ENCODE measurements around the gene SYK. TPM values are rescaled to one million over a fixed set of nuclear protein-coding genes. Genes with fewer than 3 reads are reported as not detected.

The SYK gene
- total RNA-seq, 1 donor from 2014 or later, result 7.4 TPM

DNA sequence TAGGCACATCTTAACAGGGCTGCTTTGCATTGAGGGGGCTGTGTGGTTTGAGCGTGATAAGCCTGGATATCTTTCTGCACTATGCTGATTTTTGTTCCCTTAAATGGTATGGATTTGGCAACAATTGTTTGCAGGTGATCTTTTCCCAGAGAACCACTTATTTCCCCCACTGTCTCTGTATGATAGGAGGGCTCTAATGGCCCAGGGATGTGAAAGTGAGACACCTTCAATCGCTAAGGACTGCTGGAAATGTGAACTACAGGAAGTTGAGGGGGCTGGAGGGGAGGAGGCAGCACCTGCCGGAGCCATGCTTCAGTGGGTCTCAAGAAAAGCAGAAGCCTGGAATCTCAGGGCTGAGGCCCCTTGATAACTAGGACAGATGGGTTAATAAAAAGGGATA is 29.4 kb downstream of the SYK start:
- no peak for TF ChIP-seq CTCF (IDR thresholded peaks at IDR 0.05; ENCODE audit: unreplicated experiment)
- no peak overlapping the region for H3K27ac Mint-ChIP-seq
- peaks cover 6% of the 10 kb centered on the region for H3K4me1 Mint-ChIP-seq (ENCODE audit: low read depth)
- H3K36me3 Mint-ChIP-seq (ENCODE audit: insufficient read depth), result no peaks in the 10 kb centered on the region
- no peak for DNase-seq (ENCODE audit: low spot score, unreplicated experiment)
- no peaks in the 10 kb centered on the region for H3K9me3 Mint-ChIP-seq (ENCODE audit: low read depth)
- no peak overlapping the region for H3K4me3 Mint-ChIP-seq (ENCODE audit: low read depth)
- H3K27me3 Mint-ChIP-seq, result peaks cover 6% of the 10 kb centered on the region

GRCh38 chr9:90832261-90832660 is 30.6 kb downstream of the SYK start:
- H3K9me3 Mint-ChIP-seq (ENCODE audit: low read depth), result no peaks in the 10 kb centered on the region
- DNase-seq (ENCODE audit: low spot score, unreplicated experiment), result no peak
- H3K27ac Mint-ChIP-seq, result no peak overlapping the region
- no peak for TF ChIP-seq CTCF (IDR thresholded peaks at IDR 0.05; ENCODE audit: unreplicated experiment)
- no peak overlapping the region for H3K4me3 Mint-ChIP-seq (ENCODE audit: low read depth)
- peaks cover 6% of the 10 kb centered on the region for H3K4me1 Mint-ChIP-seq (ENCODE audit: low read depth)
- no peaks in the 10 kb centered on the region for H3K36me3 Mint-ChIP-seq (ENCODE audit: insufficient read depth)
- peaks cover 4% of the 10 kb centered on the region for H3K27me3 Mint-ChIP-seq

DNA sequence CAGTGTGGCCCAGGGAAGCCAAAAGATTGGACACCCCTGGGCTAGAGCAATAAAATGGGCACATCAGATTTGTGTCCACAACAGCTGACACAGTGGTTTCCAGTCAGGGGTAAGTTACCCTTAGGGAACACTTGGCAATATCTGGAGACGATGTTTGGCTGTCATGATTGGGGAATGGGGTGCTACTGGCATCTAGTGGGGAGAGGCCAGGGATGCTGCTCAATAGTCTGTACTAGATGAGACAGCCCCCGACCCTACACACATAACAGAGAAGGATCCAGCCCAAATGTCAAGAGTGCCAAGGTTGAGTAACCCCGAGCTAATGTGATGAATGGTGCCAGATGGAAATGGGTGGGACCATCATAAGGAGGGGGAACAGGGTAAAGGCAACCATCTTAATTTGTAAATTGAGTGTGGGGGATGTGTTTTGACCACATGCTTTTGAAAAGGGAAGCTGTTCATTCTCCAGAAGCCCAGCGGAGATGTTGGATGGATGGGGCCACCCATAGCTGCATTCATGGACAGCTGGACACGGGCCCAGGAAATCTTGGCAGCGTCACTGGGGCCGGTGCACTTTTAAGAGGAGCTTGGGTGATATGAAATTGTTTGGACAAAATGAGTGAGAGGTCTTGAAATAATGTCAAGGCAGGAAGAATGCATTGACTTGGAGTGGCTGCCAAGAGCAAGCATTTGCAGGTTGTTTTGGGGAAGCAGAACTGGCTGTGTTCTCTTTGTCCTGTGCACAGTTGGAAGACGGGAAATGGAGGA is 33.4 kb downstream of the SYK start:
- no peak for TF ChIP-seq CTCF (IDR thresholded peaks at IDR 0.05; ENCODE audit: unreplicated experiment)
- DNase-seq (ENCODE audit: low spot score, unreplicated experiment), result no peak
- Mint-ChIP-seq H3K9me3 (ENCODE audit: low read depth) (no peaks in the 10 kb centered on the region), H3K27ac (no peak overlapping the region), H3K4me3 (ENCODE audit: low read depth) (no peak overlapping the region), H3K36me3 (ENCODE audit: insufficient read depth) (no peaks in the 10 kb centered on the region), H3K27me3 (no peaks in the 10 kb centered on the region), H3K4me1 (ENCODE audit: low read depth) (peaks cover 6% of the 10 kb centered on the region)

GRCh38 chr9:90836411-90837080 is 34.9 kb downstream of the SYK start:
- Mint-ChIP-seq H3K27ac (no peak overlapping the region), H3K4me3 (ENCODE audit: low read depth) (no peak overlapping the region), H3K36me3 (ENCODE audit: insufficient read depth) (no peaks in the 10 kb centered on the region), H3K9me3 (ENCODE audit: low read depth) (no peaks in the 10 kb centered on the region), H3K4me1 (ENCODE audit: low read depth) (peaks cover 4% of the 10 kb centered on the region), H3K27me3 (no peaks in the 10 kb centered on the region)
- no peak for DNase-seq (ENCODE audit: low spot score, unreplicated experiment)
- TF ChIP-seq CTCF (IDR thresholded peaks at IDR 0.05; ENCODE audit: unreplicated experiment), result no peak

- H3K36me3 Mint-ChIP-seq (ENCODE audit: insufficient read depth), result no peaks in the 10 kb centered on the region
- TF ChIP-seq CTCF (IDR thresholded peaks at IDR 0.05; ENCODE audit: unreplicated experiment), result peak; percentile 26
- H3K27ac Mint-ChIP-seq, result no peak overlapping the region
- DNase-seq (ENCODE audit: low spot score, unreplicated experiment), result no peak
- no peak overlapping the region for H3K4me3 Mint-ChIP-seq (ENCODE audit: low read depth)
- H3K4me1 Mint-ChIP-seq (ENCODE audit: low read depth), result no peaks in the 10 kb centered on the region
- no peaks in the 10 kb centered on the region for H3K27me3 Mint-ChIP-seq
- no peaks in the 10 kb centered on the region for H3K9me3 Mint-ChIP-seq (ENCODE audit: low read depth)
These were observed 36.5 kb downstream of the SYK start for GRCh38 chr9:90838098-90838497.

Measured in progenitor cell of endocrine pancreas (in vitro differentiated cells).